NCI-H187 (cell line): ENCODE results near the gene FEN1.

Experiments
- DNase-seq, 2 experiments: peaks; one replicate each; lab custom pipeline; 2025; lab: John Stamatoyannopoulos, UW

FEN1 gene

DNA sequence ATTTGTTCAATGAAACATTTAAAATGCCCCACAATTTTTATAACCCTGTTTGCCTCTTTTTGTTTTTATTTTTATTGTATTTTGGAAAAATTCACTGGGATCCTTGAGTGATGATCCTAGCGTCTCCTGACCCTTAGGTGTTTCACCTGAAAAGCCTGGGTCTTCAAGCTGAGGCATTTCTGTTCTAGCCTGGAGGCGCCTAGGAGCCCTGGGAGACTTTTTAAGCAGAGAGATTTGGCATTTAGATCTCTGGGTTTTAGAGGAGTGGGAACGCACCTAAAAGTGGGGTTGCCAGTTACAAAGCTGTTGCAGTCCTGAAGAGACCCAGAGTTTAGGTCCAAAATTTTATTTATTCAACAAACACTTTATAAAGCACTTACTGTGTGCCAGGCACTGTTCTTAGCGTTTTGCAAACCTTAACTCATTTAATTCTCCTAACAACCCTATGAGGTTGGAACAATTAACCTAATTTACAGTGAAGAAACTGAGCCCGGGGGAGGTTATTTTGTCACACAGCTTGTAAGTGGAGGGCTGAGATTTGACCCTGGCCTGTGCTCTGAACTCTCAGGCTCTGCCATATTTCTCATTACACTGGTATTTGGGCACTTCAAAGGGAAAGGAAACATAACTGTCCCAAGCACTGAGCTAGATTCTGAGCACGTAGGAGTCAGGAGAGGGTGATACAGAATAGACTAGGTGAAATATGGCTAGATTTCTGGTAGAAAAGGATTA lies 24.9 kb downstream of the FEN1 start:
- DNase-seq = no peak

GRCh38 chr11:61820174-61820573 lies 27.5 kb downstream of the FEN1 start:
- DNase-seq = no peak

GRCh38 chr11:61826930-61827570 lies 34.3 kb downstream of the FEN1 start:
- no peak for DNase-seq

DNA sequence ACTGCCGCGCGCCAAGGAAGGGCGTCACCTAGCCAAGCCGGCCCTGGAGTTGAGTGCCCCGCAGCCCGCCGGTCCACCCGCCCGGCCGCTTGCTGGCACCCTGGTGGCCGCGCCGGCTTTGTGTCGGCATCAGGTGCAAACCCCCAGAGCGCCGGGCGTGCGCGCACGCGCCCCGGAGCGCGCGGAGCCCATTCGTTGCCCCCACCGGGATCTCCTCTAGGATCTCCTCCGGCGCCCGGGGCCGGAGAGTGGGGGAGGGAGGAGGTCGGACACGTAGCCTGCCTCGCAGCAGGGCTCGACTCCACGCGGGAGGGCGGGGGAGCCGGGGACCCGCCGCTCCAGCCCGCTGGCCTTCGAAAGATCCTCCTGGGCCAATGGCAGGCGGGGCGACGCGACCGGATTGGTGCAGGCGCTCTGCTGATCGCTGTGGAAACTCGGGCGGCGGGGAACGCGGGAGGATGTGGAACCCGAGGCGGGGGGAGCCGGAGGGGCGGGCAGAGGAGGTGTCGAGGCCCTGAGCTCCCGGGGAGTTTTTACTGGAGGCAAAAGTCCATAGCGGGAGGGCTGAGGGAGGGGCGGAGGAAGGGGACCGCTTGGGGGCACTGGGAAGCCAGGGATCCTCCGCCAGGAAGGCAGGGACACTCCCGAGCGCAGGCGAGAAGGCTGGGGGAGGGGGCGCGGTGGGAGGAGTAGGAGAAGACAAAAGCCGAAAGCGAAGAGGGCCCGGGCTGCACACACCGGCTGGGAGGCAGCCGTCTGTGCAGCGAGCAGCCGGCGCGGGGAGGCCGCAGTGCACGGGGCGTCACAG lies 35.1 kb downstream of the FEN1 start, which contains the start of gene FADS2:
Gene FADS2, plus strand, starts transcription at position 730 of the 808 bp plus-strand sequence. CDS start 91 bp downstream, outside the sequence.
- peak; percentile 87 to 93 for DNase-seq

DNA sequence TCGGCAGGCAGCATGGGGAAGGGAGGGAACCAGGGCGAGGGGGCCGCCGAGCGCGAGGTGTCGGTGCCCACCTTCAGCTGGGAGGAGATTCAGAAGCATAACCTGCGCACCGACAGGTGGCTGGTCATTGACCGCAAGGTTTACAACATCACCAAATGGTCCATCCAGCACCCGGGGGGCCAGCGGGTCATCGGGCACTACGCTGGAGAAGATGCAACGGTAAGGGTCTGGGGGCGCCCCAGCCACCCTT lies 35.6 kb downstream of the FEN1 start:
- no peak for DNase-seq

GRCh38 chr11:61828629-61829407 lies 36.1 kb downstream of the FEN1 start:
- DNase-seq = peak; percentile 12 to 18

DNA sequence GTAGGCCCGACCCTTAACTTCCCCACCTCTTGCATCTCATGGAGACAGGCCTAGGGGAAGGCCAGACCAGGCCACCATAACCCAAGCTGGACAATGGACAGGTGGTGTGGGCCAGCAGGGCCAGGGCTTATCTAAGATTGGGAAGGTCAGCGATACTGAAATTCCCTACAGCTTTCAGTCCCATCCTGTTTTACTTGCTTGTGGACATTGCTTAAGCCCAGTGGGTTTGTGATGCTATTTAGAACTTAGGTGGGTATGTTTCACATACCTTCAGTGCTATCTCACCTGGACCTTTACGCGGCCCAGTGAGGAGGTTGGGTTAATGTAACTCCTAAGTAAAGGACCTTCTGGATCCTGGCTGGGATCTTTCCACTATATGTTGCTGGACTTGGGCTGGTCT lies 37.1 kb downstream of the FEN1 start:
- no peak for DNase-seq

- DNase-seq = no peak
Observed at GRCh38 chr11:61830237-61831105, 37.8 kb downstream of the FEN1 start.

DNA sequence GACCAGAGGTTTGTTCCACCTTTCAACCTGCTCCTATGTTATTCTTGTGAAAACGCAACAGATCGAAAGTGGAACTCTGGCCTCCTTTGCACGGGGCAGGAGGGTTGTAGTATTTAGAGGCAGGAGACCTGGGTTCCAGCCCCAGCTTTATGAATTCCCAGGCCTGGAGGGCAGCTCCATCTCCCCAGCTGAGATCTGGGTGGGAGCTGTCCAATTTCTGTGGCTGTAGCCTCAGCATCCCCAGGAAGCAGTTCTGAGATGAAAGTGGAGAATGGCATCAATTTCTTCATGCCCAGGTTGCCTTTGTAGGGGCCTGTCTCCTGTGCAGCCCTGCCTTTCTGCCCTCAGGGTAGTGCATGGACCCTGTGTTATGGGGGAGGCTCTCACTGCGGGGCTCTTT lies 39.5 kb downstream of the FEN1 start:
- no peak for DNase-seq

- no peak for DNase-seq
Observed at GRCh38 chr11:61832754-61833153, 40.0 kb downstream of the FEN1 start.

- no peak for DNase-seq
Observed at GRCh38 chr11:61833471-61833870, 40.8 kb downstream of the FEN1 start.

DNA sequence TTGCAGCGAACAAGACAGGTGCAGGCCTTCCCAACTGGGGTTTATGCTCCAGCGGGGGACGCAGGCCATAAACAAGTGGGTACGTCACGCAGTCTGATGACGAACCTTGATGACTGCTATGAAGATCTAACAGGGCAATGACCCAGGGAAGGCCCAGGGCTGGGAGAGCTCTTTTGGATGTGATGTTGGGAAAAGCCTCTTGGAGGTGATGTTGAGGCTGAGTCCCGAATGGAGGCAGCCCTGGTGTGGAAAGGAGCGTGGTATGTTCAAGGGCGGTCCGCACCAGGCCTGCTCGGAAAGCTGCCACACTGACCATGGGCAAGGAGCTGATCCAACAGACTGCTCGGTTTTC lies 41.2 kb downstream of the FEN1 start:
- no peak for DNase-seq

DNA sequence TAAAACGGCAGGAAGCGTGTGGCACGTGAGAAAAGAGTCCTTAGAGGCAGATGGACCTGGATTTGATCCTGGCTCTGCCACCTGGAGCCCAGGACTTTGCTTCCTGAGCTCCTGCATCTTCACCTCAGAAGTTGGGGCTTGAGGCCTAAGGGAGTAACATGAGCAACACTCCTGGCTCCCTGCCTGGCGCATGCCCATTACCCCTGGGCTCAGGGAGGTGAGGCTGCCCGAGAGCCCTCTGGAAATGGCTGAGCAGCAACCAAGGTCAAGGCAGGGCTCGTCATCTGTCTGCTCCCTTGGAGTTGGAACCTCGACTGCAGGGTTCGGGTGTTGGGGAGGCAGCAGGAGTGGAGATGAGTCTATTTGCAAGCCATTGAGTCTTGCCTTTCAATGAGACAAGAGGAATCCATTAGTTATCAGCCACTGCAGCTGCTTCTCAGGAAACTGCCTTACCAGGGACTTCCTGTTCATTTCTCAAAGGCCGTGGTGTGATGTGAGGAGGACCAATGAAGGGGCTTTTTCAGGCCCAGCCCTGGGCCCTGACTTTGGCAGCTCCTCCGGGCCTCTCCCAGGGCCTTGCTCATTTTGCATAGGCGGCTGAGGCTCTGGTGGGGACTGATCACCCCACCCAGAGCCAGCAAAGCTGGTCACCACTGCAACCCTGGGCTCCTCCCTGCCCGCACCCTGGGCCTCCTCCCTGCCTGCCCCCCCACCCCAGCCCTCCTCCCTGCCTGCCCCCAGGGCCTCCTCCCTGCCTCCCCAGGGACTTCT lies 41.8 kb downstream of the FEN1 start:
- no peak for DNase-seq

DNA sequence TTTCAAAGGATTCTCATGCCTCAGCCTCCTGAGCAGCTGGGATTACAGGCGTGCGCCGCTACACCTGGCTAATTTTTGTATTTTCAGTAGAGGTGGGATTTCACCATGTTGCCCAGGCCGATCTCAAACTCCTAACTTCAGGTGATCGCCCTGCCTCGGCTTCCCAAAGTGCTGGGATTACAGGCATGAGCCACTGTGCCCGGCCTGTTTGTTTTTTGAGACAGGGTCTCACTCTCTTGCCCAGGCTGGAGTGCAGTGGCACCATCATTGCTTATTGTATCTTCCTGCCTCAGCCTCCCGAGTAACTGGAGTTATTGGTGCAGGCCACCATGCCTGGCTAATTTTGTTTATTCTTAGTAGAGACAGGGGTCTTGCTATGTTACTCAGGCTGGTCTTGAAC lies 43.5 kb downstream of the FEN1 start:
- no peak for DNase-seq

DNA sequence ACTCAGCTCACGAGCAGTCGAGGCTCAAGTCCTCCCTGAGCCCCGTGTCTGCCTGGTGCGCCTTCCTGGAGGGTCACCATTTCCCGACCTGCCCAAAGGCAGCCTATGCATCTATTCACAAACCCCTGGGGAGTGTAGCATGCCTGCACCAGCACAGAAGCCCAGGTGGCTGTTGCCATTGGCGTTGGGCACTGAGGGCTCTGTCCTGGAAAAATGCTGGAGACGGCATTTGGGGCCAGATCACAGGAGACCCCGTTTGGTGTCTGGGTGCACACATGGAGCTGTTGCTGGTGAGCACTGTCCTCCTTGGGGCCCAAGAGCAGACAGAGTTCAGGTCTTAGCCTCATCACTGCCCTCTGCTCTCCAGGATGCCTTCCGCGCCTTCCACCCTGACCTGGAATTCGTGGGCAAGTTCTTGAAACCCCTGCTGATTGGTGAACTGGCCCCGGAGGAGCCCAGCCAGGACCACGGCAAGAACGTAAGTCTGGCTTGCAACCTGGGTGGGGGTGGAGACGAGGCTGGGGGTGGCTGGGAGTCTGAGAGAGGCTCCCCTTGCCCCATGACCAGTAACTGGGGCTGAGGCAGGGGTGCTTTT lies 44.8 kb downstream of the FEN1 start:
- no peak for DNase-seq

DNA sequence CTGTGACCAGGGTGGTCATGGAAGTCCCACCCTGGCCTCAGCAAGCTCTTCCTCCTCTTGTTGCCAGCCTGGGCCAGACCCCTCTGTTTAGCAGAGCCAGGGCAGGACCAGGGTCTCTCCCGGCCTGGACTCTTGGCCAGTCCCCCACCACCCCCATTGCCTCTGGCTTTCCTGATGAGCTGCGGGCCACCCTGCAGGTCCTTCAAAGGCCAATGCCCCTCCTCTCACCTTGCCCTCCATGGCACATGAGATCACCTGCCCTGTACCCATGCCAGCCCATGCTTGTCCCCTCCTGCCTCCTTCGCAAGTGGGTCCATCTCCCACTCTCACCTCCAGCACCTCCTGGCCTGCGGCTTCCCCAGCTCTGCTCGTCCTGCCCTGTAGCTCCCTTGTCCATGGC lies 45.8 kb downstream of the FEN1 start:
- DNase-seq = no peak

DNA sequence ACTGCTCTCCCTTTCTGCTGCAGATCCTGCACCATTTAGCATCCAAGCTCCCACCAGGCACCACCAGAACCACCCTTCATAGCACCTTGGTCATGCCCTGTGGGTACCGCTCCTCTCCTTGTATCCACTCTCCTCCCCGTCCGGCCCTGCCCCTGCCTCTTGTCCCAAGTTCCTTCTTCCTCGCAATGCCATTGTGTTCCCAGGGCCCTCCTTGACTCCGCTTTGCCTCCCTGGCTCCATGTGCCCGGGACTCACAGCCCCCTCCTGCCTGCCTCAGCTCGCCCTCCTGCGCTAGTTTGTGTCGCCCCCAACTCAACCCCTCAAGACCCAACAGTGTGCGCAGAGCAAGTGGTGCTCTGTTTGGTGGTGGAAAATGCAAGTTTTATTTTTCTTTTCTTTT lies 46.2 kb downstream of the FEN1 start:
- DNase-seq = no peak

DNA sequence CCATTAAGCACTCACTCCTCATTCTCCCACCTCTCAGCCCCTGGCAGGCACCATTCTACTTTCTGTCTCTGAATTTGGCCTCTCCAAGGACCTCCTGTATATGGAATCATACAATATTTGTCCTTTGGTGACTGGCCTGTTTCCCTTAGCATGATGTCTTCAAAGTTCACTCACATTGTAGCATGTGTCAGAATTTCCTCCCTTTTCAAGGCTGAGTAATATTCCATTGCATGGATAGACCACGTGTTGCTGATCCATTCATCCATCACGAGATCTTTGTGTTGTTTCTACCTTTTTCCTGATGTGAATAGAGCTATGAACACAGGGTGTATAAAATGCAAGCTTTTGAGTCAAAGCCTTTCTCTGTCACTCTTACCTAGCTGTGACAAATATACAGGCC lies 47.0 kb downstream of the FEN1 start:
- DNase-seq = no peak

GRCh38 chr11:61840371-61840770 lies 47.7 kb downstream of the FEN1 start:
- no peak for DNase-seq
